NCI-H1436 treated with DMSO at 0.1 percent for 48 hours (cell line): Measurements from ENCODE around the gene TYRO3.

Source experiments
- DNase-seq: peaks from one replicate; lab custom pipeline; 2025; lab: John Stamatoyannopoulos, UW

Gene TYRO3

GRCh38 chr15:41558400-41559238 lies at the start of gene TYRO3:
TSS of gene TYRO3 (plus strand) at chr15:41559212. CDS start at chr15:41559258, 46 bp downstream.
- DNase-seq: no peak

GRCh38 chr15:41510728-41511127 lies 48.3 kb upstream of the TYRO3 start:
- DNase-seq: no peak

DNA sequence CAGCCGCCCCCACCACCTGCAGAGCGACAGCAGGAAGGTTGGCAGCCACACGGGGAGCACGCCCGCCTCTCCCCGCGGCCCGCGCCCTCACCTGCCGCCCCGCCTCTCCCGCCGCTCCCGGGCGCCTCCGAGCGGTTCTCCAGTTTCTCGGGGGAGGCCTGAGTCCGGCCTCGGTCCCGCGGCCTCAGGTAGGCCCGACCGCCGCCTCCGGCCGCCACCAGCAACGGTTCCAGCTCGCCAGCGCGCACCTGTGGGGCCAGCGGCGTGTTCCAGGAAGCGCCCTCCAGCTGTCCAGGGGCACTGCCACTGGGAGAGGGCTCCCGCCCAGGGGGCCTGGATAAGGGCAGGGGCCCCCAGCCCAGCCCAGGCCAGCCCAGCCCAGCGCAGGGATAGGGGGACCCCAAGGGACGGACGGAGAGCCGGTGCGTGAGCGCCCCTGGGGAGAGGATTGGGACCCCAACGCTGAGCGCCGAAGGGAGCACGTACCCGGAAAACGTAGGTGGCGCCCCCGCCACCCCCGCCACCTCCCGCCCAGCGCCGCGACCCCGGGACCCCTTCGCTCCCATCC lies 47.6 kb upstream of the TYRO3 start:
- DNase-seq: no peak

DNA sequence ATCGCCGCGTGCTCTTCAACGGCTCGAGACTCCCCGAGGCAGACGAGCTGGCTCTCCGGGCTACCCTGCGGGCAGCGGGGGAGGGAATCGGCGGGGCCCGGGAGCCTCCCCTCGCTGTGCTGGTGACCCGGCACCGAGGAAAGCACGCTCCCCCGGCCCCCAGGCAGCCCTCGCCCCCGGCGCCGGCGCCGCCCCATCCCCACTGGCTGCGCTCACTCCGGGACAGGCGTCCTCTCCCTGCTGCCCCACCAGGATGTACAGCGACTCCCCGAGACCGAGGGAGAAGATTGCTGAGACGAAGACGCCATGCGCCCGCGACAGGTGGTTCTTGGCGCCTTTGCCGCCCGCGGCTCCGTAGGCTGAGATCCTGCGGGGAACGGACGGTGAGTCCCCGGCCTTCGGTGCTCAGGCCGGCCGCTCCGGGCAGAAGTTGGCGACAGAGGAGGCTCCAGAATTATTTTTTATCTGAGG lies 47.1 kb upstream of the TYRO3 start:
- no peak for DNase-seq

DNA sequence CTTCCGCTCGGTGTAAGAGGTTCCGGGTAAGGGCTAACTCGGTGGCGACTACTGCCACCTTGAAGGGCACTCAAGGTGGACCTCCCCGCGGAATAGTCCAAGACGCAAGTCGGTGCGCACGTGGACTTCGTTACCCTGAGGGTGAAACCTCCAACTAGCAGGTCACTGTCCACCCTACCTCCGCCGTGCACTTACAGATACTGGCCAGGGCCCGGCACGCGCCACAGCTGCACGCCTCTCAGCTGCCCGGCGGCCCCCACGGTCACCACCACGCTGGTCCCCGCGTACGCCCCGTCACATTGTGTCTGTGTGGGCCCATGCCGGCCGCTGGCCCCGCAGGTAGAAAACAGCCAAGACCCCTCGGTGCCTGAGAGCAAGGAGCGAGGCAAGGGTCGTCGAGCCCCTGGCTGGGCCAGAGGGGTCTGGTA lies 46.5 kb upstream of the TYRO3 start:
- DNase-seq: no peak

DNA sequence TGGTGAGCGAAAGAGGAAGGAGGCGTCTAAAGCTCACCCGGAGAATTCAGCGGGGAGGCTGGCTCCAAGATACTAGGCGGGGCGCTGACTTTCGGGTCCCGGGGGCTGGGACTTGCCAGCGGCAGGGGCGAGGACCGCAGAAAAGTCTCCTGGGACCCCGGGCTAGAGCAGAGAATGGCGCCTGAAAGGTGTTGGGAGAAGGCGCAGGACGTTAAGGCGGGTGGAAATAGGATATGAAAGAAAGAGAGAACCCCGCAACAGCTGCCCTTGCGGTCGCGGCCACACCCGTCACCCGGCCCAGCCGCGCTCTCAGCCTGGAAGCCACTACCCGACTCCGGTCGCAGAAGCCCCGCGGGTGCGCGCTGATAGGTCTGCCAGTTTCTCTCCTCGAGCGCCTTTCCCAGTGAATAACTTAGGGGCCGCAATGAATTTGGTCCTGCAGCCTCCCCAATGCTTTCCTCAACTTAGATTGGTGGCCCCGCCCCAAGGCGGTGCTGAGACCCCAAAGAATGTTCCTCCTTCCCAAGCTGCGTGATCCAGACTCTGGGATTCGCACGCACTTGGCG lies 46.0 kb upstream of the TYRO3 start:
- no peak for DNase-seq

- DNase-seq: no peak
These were observed 45.3 kb upstream of the TYRO3 start, which contains the start of gene LTK for GRCh38 chr15:41513506-41514227. TSS of gene LTK (minus strand) at chr15:41513827. CDS start at chr15:41513709, 118 bp downstream.

DNA sequence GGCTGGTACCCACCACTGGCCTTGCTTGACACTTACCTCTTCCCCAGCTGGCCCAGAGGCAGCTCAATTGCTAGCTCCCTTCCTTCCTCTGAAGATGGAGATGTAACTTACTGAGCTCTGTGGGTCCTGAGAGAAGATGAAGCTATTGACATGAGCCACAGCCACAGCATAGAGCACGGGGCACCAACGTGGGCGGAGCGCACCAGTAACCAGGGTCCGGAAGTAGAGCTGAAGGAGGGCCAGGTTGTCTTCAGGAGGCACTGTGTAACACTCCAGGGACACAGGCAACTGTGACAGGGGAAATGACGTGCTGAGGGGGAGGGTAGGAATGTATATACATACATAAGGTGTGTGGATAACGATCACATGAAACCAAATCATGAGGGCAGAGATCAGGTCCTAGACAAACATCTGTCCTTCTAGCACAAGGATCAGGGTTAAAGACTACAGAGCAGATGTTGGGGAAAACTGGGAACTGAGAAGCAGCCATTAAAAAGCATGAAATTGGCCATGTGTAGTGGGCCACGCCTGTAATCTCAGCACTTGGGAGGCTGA lies 41.0 kb upstream of the TYRO3 start:
- DNase-seq: no peak

GRCh38 chr15:41520636-41521035 lies 38.4 kb upstream of the TYRO3 start:
- no peak for DNase-seq

DNA sequence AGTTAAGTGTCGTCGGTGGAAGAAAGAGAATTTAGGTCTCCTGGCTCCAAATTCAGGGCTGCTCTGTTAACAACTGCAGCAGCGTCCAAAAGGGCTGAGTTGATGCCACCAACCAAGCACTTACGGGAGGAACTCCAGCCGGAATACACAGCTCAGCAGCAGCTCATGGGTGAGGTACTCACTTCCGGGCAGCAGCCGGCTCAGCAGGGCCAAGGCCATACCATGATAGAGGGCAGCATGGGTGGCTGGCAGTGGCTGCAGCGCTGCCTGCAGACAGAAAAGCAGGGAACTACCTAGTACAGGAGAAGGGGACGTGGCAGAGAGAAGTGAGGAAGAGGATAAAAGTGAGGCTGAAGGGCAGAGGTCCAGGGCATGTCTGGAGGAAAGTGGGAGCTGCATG lies 37.4 kb upstream of the TYRO3 start:
- no peak for DNase-seq

DNA sequence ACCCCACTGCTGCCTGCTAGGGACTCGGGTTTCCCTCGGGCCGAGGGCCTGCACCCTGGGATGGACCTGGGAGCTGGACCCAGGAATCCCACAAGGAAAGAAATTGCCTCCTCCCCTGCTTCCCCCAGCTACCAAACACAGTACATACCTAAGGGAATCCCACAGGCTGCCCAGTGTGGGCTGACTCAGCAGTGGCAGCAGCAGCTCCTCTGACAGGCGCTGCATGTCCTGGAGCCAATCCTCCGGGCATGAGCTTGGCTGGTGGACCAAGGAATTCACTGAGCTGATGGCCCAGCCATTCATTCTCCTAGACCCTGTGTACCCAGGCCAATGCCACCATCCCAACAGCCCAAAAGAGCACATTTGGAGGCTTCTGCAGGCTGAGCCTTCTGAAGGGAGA lies 35.9 kb upstream of the TYRO3 start:
- no peak for DNase-seq

- no peak for DNase-seq
These were observed 28.6 kb upstream of the TYRO3 start for GRCh38 chr15:41530363-41530956.

GRCh38 chr15:41535544-41535943 lies 23.5 kb upstream of the TYRO3 start:
- no peak for DNase-seq

DNA sequence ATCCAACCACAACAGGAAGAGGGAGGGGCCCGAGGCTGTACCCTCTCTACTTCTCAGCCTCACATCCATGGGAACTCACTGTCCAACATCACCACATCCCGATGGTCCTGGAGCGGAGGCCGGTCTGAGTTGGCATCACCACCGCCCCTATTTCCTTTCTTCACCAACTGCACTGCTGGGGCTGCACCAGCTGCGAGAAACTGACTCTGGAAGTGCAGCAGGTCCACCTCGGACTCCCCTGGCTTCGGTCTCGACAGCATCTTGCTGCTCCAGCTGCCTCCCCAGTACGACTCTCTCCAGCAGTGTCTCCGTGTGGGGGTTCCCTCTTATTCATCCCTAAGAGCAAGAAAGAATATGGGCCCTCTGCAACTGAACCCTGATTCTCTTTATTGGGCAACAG lies 22.1 kb upstream of the TYRO3 start:
- no peak for DNase-seq

GRCh38 chr15:41543521-41543870 lies 15.5 kb upstream of the TYRO3 start:
- no peak for DNase-seq

DNA sequence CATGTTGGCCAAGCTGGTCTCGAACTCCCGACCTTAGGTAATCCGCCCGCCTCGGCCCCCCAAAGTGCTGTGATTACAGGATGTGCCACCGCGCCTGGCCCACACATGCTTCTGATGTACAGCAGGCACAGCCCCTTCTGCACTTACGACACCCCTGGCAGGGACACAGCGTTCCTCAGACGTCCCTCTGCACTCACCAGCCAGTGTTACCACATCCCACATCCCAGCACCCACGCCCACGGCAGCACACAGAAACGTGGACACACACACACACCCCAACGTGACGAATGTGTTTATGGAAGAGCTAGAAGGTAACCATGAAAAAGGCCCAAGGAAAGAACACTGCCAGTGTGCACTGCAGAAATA lies 14.4 kb upstream of the TYRO3 start:
- no peak for DNase-seq

DNA sequence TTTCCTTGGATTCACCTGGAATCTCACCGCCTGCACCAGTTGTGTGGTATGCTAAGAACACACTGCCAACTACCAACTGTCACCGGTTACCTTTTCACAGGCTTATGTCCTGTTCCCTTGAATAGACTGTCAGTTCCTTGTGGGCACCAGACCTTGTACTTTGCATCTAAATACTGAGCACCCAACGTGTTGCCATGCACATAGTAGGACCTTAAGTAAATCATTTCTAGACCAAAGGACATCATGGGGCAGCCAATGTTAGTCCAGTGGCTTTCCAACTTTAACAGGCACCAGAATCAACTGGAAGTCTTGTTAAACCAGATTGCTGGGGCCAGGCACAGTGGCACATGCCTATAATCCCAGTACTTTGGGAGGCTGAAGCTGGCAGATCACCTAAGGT lies 13.8 kb upstream of the TYRO3 start:
- DNase-seq: no peak

GRCh38 chr15:41546851-41547786 lies 11.9 kb upstream of the TYRO3 start:
- no peak for DNase-seq

GRCh38 chr15:41550066-41550775 lies 8.8 kb upstream of the TYRO3 start:
- no peak for DNase-seq

GRCh38 chr15:41553731-41554130 lies 5.3 kb upstream of the TYRO3 start:
- no peak for DNase-seq
